NCI-H82 (cell line): ENCODE measurements around the gene OR5D13.
A peak's percentile ranks its signal among the peaks of the same experiment; 100 is the strongest.

ENCODE experiments used
- DNase-seq: peaks from one replicate; lab custom pipeline; 2025; lab: John Stamatoyannopoulos, UW

The OR5D13 gene

DNA sequence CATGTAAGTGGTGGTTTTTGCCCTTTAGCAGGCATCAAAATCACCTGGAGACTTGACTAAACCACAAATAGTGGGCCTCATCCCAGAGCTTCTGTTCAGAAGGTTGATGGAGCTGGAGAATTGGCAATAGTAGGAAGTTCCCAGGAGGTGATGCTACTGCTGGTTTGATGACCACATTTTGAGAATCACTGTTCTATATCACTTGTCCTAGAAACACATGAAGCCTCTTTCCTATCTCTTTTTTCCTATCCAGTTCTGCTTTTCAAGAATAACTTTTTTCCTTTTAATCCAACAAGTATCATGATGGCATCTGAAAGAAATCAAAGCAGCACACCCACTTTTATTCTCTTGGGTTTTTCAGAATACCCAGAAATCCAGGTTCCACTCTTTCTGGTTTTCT is at the start of gene OR5D13:
TSS of gene OR5D13 (plus strand) at position 301 of the 400 bp plus-strand sequence. CDS start at position 301, 0 bp downstream.
- DNase-seq, result no peak

DNA sequence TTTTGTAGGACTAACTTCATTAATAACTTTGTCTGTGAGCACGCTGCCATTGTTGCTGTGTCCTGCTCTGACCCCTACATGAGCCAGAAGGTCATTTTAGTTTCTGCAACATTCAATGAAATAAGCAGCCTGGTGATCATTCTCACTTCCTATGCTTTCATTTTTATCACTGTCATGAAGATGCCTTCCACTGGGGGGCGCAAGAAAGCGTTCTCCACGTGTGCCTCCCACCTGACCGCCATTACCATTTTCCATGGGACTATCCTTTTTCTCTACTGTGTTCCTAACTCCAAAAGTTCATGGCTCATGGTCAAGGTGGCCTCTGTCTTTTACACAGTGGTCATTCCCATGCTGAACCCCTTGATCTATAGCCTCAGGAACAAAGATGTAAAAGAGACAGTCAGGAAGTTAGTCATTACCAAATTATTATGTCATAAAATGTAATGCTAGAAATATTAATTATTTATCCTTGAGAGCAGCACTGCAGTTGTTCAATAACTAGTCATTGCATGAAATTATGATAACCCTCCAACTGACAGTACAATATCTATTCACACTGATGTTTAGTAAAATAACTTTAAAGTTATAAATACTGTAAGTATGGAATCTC is 46.4 kb upstream of the OR5D13 start:
- peak; percentile 10 for DNase-seq

DNA sequence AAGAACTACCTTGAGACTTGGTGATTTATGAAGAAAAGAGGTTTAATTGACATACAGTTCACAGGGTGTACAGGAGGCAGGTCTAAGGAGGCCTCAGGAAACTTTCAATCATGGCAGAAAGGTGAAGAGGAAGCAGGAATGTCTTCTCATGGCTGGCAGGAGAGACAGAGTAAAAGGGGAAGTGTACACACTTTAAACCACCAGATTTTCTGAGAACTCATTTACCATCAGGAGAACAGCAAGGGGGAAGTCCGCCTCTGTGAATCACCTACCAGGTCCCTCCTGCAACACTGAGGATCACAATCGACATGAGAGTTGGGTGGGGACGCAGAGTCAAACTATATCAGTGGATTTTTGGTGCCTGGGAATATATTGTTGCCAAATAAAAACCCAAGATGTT is 40.3 kb upstream of the OR5D13 start:
- no peak for DNase-seq

DNA sequence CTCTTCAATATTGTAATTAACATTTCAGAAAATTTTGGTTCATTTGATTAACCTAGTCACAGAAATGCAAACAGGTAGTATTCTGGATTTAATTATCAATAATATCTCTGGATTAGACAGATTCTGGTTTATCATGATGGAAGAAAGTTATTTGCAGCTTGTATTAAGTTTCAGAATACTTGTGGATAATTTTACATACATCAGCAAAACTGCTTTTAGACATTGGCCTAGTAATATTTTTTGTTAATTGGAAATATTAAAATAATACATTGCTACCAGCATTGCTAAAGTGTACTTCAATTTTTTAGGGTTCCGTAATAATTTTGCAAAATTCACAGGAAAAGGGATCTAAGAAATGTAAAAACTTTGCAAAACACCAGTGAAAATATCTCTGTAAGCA is 18.4 kb downstream of the OR5D13 start:
- no peak for DNase-seq

DNA sequence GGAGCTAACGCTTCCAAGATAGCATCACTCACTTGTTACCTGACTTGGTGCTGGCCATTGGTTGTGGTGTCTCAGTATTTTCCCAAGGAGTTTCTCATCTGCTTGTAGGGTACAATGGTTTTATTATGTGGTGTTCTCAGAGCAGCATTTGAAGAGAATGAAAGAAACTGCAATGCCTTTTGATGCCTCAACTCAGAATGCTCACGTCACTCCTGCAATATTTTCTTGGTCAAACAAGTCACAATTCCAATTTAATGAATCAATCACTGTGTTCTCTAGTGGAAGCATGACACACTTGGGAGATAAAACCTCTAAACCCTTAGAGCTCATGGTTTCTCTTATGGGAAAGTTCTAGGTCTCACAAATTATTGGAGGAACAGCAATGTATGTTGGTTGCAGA is 20.1 kb downstream of the OR5D13 start:
- no peak for DNase-seq

DNA sequence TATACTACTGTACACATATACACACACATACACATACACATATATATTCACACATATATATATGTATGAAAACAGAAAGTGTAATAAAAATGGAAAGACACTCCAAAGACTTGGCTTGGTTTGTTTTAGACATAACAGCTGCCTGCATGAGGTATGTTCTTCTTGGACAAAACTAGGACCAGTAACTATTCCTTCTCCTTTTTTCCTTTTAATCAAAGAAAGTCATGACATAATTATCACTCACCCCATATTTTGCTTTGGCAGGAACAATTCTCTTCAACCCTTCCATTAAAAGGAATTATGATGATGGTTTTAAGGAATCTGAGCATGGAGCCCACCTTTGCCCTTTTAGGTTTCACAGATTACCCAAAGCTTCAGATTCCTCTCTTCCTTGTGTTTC is 22.0 kb downstream of the OR5D13 start, which contains the start of gene OR5D14:
TSS of gene OR5D14 (plus strand) at position 301 of the 400 bp plus-strand sequence. CDS start at position 301, 0 bp downstream.
- DNase-seq, result no peak

DNA sequence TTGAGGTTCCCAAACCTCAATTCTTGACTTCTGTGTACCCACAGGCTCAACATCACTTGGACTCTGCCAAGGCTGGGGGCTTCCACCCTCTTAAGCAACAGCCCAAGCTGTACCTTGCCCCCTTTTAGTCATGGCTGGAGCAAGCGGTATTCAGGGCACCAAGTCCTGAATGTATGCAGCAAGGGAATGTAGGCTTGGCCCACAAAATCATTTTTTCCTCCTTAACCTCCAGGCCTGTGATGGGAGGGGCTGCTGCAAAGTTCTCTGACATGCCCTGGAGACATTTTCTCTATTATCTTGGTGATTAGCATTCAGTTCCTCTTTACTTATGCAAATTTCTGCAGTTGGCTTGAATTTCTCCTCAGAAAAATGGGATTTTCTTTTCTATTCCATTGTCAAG is 33.0 kb downstream of the OR5D13 start:
- no peak for DNase-seq

- no peak for DNase-seq
Measured at GRCh38 chr11:55811067-55811466, 37.8 kb downstream of the OR5D13 start, which contains the start of gene OR5L1. Gene OR5L1, plus strand, starts transcription at chr11:55811367. Its CDS starts 100 bp downstream, at chr11:55811467.

GRCh38 chr11:55819330-55819729 is 46.1 kb downstream of the OR5D13 start, which contains the start of gene OR5D18:
Gene OR5D18, plus strand, starts transcription at chr11:55819630. Its CDS starts 0 bp downstream, at chr11:55819630.
- no peak for DNase-seq
